Fibroblast of skin of left quadriceps (primary cell): ENCODE data around the gene NRG2.

ENCODE experiments used
- DNase-seq, 2 experiments: peaks; one replicate each; pipeline ENCODE4 v3.0.0-alpha.2; 2013; ENCODE audit warnings: low read depth in 2 of 2

Gene NRG2

DNA sequence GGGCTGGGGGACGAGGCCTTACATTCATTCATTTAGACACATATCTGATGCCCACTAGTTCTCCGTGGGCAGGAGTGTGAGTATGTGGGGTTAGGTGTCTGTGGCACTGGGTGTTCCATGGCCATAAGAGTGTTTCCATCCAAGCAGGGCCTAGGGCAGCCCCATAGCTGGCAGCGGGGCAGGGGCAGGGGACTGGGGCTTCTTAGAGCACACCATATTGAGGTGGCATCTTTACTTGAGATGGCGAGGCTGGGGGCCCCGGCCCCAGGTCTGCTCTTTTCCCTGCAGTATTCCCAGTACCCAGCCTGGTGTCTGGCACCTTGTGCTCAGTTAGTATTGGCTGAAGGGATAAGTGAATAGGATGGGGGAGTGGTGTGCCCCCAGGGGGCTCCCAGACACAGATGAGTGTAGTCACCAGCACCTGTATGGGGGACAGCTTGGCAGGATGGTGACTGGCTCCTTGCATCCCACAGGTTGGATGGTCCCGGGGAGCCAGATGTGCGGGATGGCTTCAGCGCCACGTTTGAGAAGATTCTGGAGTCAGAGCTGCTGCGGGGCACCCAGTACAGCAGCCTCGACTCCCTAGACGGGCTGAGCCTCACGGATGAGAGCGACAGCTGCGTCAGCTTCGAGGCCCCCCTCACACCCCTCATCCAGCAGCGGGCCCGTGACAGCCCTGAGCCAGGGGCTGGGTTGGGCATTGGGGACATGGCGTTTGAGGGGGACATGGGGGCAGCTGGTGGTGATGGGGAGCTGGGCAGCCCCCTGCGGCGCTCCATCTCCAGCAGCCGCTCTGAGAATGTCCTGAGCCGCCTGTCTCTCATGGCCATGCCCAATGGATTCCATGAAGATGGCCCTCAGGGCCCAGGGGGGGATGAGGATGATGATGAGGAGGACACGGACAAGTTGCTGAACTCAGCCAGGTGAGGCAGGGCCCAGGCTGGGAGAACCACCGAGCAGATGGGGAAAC, 230.0 kb downstream of the NRG2 start:
- no peak for DNase-seq

DNA sequence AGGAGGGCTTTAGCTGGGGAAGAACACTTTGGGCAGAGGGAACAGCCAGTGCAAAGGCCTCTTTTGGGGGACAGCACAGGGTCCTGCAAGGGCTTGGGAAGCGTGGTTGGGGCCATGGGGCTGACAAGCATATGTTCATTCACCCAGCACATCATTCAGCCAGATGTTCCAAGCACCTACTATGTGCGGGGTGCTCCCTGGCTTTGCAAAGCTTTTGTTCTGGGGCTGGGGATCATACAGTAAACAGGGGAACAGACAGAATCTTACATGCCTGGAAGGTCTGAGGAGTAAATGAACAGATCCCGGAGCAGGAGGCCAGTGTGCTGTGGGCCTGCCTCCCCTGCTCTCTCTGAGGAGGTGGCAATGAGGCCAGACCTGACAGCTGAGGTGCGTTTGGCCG, 230.8 kb downstream of the NRG2 start:
- no peak for DNase-seq

DNA sequence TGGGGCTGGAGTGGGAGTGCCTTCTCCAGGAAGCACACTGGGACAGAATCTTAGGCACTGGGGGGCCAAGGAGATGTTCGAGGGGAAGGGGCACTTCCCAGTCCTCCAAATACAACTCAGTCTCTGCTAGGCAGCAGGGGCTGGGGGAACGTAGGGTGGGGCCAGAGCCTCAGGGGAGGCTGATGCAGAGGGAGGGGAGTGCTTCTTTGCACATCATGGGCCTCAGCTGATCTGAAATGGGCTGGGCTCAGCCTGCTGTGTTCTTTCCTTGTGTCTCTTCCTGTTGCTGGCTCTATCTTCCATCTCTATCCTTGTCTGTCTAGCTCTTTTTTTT, 231.9 kb downstream of the NRG2 start:
- DNase-seq, result no peak

- no peak for DNase-seq
Observed at GRCh38 chr5:139810341-139811273, 232.5 kb downstream of the NRG2 start.

GRCh38 chr5:139809331-139809810, 233.7 kb downstream of the NRG2 start:
- DNase-seq, result no peak

DNA sequence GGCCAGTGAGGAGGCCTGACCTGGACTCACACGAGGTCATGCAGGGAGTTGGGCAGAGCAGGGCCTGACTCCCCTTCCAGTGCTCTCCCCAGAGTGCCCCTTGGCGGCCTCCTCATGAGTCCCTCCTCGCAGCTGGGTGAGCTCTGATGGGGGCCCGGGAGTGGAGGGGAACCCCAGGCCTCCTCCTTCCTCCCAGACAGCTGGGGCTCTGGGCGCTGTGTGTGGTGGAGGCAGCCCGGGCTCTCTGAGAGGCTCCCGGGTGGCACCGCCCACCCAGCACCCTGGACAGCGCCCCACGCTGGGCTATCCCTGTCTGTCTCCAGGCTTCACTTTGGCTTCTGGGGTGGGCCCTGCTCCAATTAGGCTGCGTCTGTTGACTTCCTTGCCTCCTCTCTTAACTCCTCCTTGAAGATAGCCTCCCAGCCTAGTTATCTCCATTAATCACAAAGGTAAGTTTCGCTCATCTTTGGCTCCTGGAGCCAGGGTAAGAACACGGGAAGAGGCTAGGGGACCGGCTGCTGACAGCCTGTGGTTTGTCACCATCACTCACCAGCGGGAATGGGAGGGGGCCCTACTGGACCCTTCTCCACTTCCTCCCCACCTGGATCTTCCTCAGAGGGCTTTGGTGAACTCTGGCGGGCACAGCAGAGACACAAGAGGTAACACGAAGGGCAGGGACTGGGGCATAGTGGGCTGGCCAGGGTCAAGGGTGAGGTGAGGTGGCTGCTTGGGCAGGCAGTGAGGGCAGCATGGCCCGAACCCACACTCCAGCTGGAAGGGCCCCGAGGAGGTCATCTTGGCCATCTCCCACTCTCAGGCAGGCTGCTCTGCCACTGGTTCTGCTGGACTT, 234.4 kb downstream of the NRG2 start:
- peak; percentile 7 for DNase-seq

DNA sequence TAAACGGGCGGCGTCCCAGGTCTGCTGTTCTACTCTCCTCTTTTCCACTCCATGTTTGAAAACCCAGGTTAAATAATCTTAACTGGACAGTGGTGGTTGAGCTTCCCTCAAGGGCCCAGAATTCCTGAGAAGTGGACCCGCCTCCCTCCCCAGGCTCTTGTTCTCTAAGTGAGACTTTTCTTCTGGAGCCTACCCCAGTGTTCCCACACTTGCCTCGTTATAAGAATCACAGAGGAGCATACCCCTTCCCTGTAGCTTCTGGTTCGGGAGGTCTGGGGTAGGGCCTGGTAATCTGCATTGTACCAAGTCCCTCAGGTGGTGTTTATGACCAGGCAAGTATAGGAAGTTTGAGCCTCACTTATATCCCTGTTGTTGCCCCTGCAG, 235.5 kb downstream of the NRG2 start:
- no peak for DNase-seq

DNA sequence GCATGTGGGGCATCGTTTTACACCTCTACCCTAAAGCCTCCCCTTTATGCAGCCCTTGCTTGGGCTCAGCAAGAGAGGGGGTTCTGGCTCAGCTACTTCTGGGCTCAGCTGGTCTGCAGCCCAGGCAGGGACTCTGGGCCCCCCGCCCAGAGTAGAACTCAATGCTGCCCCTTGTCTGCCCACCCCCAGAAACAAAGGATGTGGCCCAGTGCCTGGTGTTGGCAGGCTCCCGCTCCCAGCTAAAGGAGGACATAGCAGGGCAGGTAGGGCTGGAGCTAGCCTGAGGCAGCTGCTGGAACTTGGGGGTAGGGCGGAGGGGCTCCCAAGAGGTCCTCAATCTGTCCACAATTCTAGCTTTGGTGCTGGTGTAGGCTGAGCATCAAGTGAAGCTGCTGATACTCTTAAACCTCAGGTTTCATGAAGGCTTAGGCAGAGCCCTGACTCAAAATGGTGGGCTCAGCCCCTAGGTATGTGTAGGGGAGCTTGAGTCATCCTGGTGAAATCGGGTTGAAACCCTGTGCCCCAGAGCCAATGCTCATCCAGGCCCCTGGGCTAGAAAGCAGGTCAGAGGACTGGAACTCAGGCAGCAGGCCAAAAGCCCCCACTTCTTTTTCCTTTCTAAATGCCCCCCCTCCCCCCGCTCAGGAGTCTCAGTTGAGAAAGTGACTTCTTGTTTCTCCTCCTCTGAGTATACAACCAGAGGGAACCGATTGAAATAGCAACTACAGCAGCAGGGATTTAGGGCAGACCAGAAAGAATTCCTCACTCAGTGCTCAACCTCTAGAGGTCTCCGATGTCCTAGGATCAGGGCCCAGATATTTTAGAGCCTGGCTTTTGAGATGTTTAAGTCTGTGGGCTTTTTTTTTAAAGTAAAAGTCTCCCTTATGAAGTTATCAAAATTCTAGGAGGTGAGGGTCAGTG, 236.1 kb downstream of the NRG2 start:
- DNase-seq, result no peak

DNA sequence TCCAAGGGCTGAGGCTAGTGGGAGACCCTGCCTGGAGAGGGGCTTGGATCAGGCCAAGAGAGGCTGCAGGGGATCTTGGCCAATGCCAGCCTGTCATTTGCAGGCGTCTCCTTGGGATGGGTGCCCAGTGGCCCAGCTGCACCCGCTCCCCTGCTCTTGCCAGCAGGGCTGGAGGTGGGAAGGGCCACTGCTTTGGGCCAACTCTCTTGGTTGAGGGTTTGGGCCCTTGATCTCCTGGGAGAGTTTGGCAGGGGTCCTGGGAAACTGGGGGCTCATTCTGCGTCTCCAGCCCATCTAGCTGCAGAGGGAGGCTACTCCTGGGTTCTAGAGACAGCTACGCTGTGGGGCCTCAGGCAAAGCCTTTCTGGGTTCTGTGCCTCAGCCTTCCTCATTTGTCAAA, 237.0 kb downstream of the NRG2 start:
- DNase-seq, result no peak

- no peak for DNase-seq
Observed at GRCh38 chr5:139805545-139805944, 237.6 kb downstream of the NRG2 start.

- no peak for DNase-seq
Observed at GRCh38 chr5:139804800-139805397, 238.2 kb downstream of the NRG2 start.

DNA sequence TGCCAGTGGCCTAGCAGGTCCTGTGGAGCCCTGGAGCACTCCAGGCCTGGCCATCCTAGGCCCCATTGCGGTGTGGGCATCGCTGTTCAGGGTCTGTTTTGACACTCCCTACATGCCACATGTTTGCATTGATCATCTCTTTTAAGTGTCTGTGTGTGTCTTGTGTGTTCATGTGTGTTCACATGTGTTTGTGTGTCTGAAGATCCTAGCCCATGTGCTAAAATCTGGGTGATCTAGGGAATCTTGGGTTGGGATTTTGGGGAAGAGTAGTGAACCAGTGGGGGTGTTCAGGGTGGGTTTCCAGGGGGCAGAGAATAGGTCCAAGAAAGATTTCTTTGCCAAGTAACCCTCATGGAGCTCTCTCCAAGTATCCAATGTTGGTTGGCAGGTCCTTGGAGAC, 239.1 kb downstream of the NRG2 start:
- no peak for DNase-seq

DNA sequence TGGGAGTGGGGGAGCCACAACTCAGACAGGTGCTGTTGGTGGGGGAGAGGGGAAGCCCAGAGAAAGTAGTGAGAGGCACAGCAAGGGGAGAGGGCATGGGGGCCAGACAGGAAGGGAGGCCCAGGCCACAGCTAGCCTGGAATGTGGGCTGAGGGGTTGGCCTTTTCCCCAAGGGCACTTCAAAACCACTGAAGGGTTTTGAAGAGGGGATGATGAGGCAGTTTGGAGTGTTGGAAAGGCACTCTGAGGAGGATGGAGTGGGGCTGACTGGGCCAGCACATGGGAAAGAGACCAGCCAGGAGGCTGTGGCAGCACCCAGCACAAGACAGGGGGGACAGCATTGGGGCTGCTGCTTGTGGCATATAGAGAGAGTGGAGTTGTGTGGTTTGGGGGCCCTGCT, 243.7 kb downstream of the NRG2 start:
- no peak for DNase-seq

DNA sequence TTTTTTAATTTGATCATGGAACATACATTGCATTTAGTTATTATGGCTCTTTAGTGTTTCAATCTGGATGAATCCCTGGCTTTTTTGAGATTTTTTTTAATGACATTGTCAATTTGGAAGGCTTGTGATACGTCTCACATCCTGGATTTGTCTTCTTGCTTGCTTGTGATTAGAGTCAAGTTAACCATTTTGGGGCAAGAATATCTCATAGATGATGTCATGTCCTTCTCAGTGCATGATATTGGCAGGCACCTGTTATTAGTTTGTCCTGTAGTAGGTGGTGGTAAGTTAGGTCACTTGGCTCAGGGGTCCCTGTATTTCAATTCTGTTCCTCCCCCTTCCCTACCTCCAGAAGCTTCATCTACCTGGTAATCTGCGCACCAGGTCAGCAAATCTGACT, 244.2 kb downstream of the NRG2 start:
- no peak for DNase-seq

GRCh38 chr5:139797856-139798510, 245.1 kb downstream of the NRG2 start:
- DNase-seq, result no peak

DNA sequence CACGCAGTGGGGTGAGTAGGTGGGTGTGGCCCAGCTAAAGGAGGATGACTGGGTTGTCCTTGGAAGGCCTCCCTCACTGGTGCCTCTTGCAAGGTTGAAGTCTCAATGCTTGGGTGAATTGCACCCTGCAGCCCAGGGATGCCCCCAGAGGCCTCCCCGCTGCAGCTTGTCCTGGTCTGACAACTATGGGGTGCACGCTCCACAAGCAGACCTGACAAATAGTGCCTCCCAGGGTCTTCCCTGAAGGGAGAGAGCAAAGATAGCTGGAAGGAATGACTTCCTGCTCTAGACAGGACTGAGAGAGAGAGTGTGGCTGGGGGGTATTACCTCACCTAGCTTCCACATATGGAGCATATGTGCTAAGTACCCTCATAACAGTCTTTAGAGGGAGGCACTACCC, 245.8 kb downstream of the NRG2 start:
- DNase-seq, result no peak
